ENCODE measurements around the gene AMTN. TPM values are rescaled to one million over a fixed set of nuclear protein-coding genes. Genes with fewer than 3 reads are reported as not detected.
A peak's percentile ranks its signal among the peaks of the same experiment; 100 is the strongest.
"Not testable (repeated sequence)": the region's sequence is repeated elsewhere in the genome, so short reads cannot be mapped to it uniquely, and the experiment has no call there.

AMTN gene
- total RNA-seq (not detected), polyA plus RNA-seq (ENCODE audit: insufficient read depth in 1 of 8, insufficient read length in 8 of 8, low replicate concordance in 1 of 8) (not detected)
- long read RNA-seq, donor 1, result 0 reads
- long read RNA-seq, donor 2, result 0 reads
- long read RNA-seq, donor 3, result 0 reads
- long read RNA-seq, donor 4, result 0 reads
- long read RNA-seq, donor 5, result 0 reads
- long read RNA-seq, donor 6, result 0 reads
- long read RNA-seq, donor 7, result 0 reads
- long read RNA-seq, donor 8, result 0 reads
- long read RNA-seq, donor 9, result 0 reads
- long read RNA-seq, donor 10, result 0 reads
- long read RNA-seq, donor 11, result 0 reads

- H3K27me3 ChIP-seq (ENCODE audit: control insufficient read depth, insufficient read depth, low read length), result no peaks in the 10 kb centered on the region
- no peaks in the 10 kb centered on the region for H3K4me1 ChIP-seq (ENCODE audit: control insufficient read depth, insufficient read depth, low read length)
- H3K9me3 ChIP-seq (replicated peaks; ENCODE audit: control insufficient read depth, low read depth, low read length), result no peaks in the 10 kb centered on the region
- H3K36me3 ChIP-seq (ENCODE audit: control insufficient read depth, insufficient read depth, low read length), result no peaks in the 10 kb centered on the region
- no peak within 1 kb of the TSS for H3K4me3 ChIP-seq (ENCODE audit: low read length)
- no CpG with 5 or more reads among the region's 2 CpGs for WGBS (ENCODE audit: insufficient coverage)
- no peak for DNase-seq
- H3K27ac ChIP-seq (ENCODE audit: low read length), result no peak within 1 kb of the TSS
Observed at GRCh38 chr4:70518269-70518668, at the start of gene AMTN. AMTN (plus strand) TSS chr4:70518569; CDS start chr4:70518778, 209 bp downstream.

GRCh38 chr4:70471897-70472296, 46.5 kb upstream of the AMTN start, which contains the start of gene MUC7:
MUC7 (plus strand) TSS chr4:70472197; CDS start chr4:70474022, 1,825 bp downstream.
- 63% methylated on average over 1 of the region's 4 CpGs for WGBS (ENCODE audit: insufficient coverage)
- no peak within 1 kb of the TSS for H3K27ac ChIP-seq (ENCODE audit: low read length)
- H3K36me3 ChIP-seq (ENCODE audit: control insufficient read depth, insufficient read depth, low read length), result no peaks in the 10 kb centered on the region
- no peaks in the 10 kb centered on the region for H3K4me1 ChIP-seq (ENCODE audit: control insufficient read depth, insufficient read depth, low read length)
- H3K27me3 ChIP-seq (ENCODE audit: control insufficient read depth, insufficient read depth, low read length), result no peaks in the 10 kb centered on the region
- H3K4me3 ChIP-seq (ENCODE audit: low read length), result no peak within 1 kb of the TSS
- H3K9me3 ChIP-seq (replicated peaks; ENCODE audit: control insufficient read depth, low read depth, low read length), result no peaks in the 10 kb centered on the region
- no peak for DNase-seq

GRCh38 chr4:70473679-70474078, 44.7 kb upstream of the AMTN start:
- Histone ChIP-seq H3K9me3 (replicated peaks; ENCODE audit: control insufficient read depth, low read depth, low read length) (no peaks in the 10 kb centered on the region), H3K4me1 (ENCODE audit: control insufficient read depth, insufficient read depth, low read length) (no peaks in the 10 kb centered on the region), H3K36me3 (ENCODE audit: control insufficient read depth, insufficient read depth, low read length) (no peaks in the 10 kb centered on the region), H3K27ac (ENCODE audit: low read length) (no peak overlapping the region), H3K27me3 (ENCODE audit: control insufficient read depth, insufficient read depth, low read length) (no peaks in the 10 kb centered on the region), H3K4me3 (ENCODE audit: low read length) (no peak overlapping the region)
- 60% methylated on average over 1 of the region's 4 CpGs for WGBS (ENCODE audit: insufficient coverage)
- no peak for DNase-seq

- no peaks in the 10 kb centered on the region for H3K9me3 ChIP-seq (replicated peaks; ENCODE audit: control insufficient read depth, low read depth, low read length)
- no CpG with 5 or more reads among the region's 3 CpGs for WGBS (ENCODE audit: insufficient coverage)
- peak; percentile 26 for DNase-seq
- no peaks in the 10 kb centered on the region for H3K4me1 ChIP-seq (ENCODE audit: control insufficient read depth, insufficient read depth, low read length)
- no peaks in the 10 kb centered on the region for H3K27me3 ChIP-seq (ENCODE audit: control insufficient read depth, insufficient read depth, low read length)
- no peaks in the 10 kb centered on the region for H3K36me3 ChIP-seq (ENCODE audit: control insufficient read depth, insufficient read depth, low read length)
- no peak overlapping the region for H3K4me3 ChIP-seq (ENCODE audit: low read length)
- H3K27ac ChIP-seq (ENCODE audit: low read length), result no peak overlapping the region
Observed at GRCh38 chr4:70488748-70489147, 29.6 kb upstream of the AMTN start.

GRCh38 chr4:70496231-70496630, 22.1 kb upstream of the AMTN start:
- no peaks in the 10 kb centered on the region for H3K4me1 ChIP-seq (ENCODE audit: control insufficient read depth, insufficient read depth, low read length)
- no peaks in the 10 kb centered on the region for H3K36me3 ChIP-seq (ENCODE audit: control insufficient read depth, insufficient read depth, low read length)
- H3K27ac ChIP-seq (ENCODE audit: low read length), result no peak overlapping the region
- no peaks in the 10 kb centered on the region for H3K27me3 ChIP-seq (ENCODE audit: control insufficient read depth, insufficient read depth, low read length)
- no peak for DNase-seq
- H3K4me3 ChIP-seq (ENCODE audit: low read length), result no peak overlapping the region
- H3K9me3 ChIP-seq (replicated peaks; ENCODE audit: control insufficient read depth, low read depth, low read length), result no peaks in the 10 kb centered on the region
- WGBS (ENCODE audit: insufficient coverage), result 63% methylated on average over 3 of the region's 6 CpGs

- H3K27me3 ChIP-seq (ENCODE audit: control insufficient read depth, insufficient read depth, low read length); DNase-seq; H3K4me1 ChIP-seq (ENCODE audit: control insufficient read depth, insufficient read depth, low read length); H3K36me3 ChIP-seq (ENCODE audit: control insufficient read depth, insufficient read depth, low read length); H3K4me3 ChIP-seq (ENCODE audit: low read length); H3K27ac ChIP-seq (ENCODE audit: low read length); H3K9me3 ChIP-seq (replicated peaks; ENCODE audit: control insufficient read depth, low read depth, low read length): not testable (repeated sequence)
- WGBS (ENCODE audit: insufficient coverage), result no CpG with 5 or more reads among the region's 8 CpGs
Observed at GRCh38 chr4:70501838-70502237, 16.5 kb upstream of the AMTN start.

- no peaks in the 10 kb centered on the region for H3K27me3 ChIP-seq (ENCODE audit: control insufficient read depth, insufficient read depth, low read length)
- WGBS (ENCODE audit: insufficient coverage), result no CpG with 5 or more reads among the region's 4 CpGs
Observed at GRCh38 chr4:70504733-70505132, 13.6 kb upstream of the AMTN start.

GRCh38 chr4:70505151-70505748, 13.1 kb upstream of the AMTN start:
- no peaks in the 10 kb centered on the region for H3K4me1 ChIP-seq (ENCODE audit: control insufficient read depth, insufficient read depth, low read length)
- H3K9me3 ChIP-seq (replicated peaks; ENCODE audit: control insufficient read depth, low read depth, low read length), result no peaks in the 10 kb centered on the region
- peak; percentile 62 for DNase-seq
- H3K27ac ChIP-seq (ENCODE audit: low read length), result no peak overlapping the region
- H3K36me3 ChIP-seq (ENCODE audit: control insufficient read depth, insufficient read depth, low read length), result no peaks in the 10 kb centered on the region
- no peak overlapping the region for H3K4me3 ChIP-seq (ENCODE audit: low read length)
- WGBS (ENCODE audit: insufficient coverage), result no CpG with 5 or more reads among the region's 7 CpGs
- H3K27me3 ChIP-seq (ENCODE audit: control insufficient read depth, insufficient read depth, low read length), result no peaks in the 10 kb centered on the region

More at GRCh38 chr4:70504733-70505132, 13.6 kb upstream of the AMTN start:
- no peak overlapping the region for H3K27ac ChIP-seq (ENCODE audit: low read length)
- H3K4me1 ChIP-seq (ENCODE audit: control insufficient read depth, insufficient read depth, low read length), result no peaks in the 10 kb centered on the region
- no peaks in the 10 kb centered on the region for H3K9me3 ChIP-seq (replicated peaks; ENCODE audit: control insufficient read depth, low read depth, low read length)
- H3K36me3 ChIP-seq (ENCODE audit: control insufficient read depth, insufficient read depth, low read length), result no peaks in the 10 kb centered on the region
- DNase-seq, result no peak
- no peak overlapping the region for H3K4me3 ChIP-seq (ENCODE audit: low read length)

- Histone ChIP-seq H3K27me3 (ENCODE audit: control insufficient read depth, insufficient read depth, low read length) (no peaks in the 10 kb centered on the region), H3K4me1 (ENCODE audit: control insufficient read depth, insufficient read depth, low read length) (no peaks in the 10 kb centered on the region), H3K9me3 (replicated peaks; ENCODE audit: control insufficient read depth, low read depth, low read length) (no peaks in the 10 kb centered on the region), H3K27ac (ENCODE audit: low read length) (no peak overlapping the region), H3K36me3 (ENCODE audit: control insufficient read depth, insufficient read depth, low read length) (no peaks in the 10 kb centered on the region), H3K4me3 (ENCODE audit: low read length) (no peak overlapping the region)
- 20% methylated on average over 1 of the region's 1 CpG for WGBS (ENCODE audit: insufficient coverage)
- no peak for DNase-seq
Observed at GRCh38 chr4:70508801-70509200, 9.6 kb upstream of the AMTN start.

- no peaks in the 10 kb centered on the region for H3K36me3 ChIP-seq (ENCODE audit: control insufficient read depth, insufficient read depth, low read length)
- no peak overlapping the region for H3K4me3 ChIP-seq (ENCODE audit: low read length)
- no peaks in the 10 kb centered on the region for H3K27me3 ChIP-seq (ENCODE audit: control insufficient read depth, insufficient read depth, low read length)
- no peak for DNase-seq
- no peaks in the 10 kb centered on the region for H3K9me3 ChIP-seq (replicated peaks; ENCODE audit: control insufficient read depth, low read depth, low read length)
- no peaks in the 10 kb centered on the region for H3K4me1 ChIP-seq (ENCODE audit: control insufficient read depth, insufficient read depth, low read length)
- WGBS (ENCODE audit: insufficient coverage), result no CpG with 5 or more reads among the region's 3 CpGs
- no peak overlapping the region for H3K27ac ChIP-seq (ENCODE audit: low read length)
Observed at GRCh38 chr4:70511365-70511764, 7.0 kb upstream of the AMTN start.
